Smooth muscle cell (in vitro differentiated cells): Measurements from ENCODE around the gene LMCD1. TPM values are rescaled to one million over a fixed set of nuclear protein-coding genes. Genes with fewer than 3 reads are reported as not detected.

ENCODE experiments used
- DNase-seq: peaks from one replicate; lab custom pipeline; 2025; ENCODE audit not compliant: unreplicated experiment; lab: John Stamatoyannopoulos, UW
- H2AFZ ChIP-seq: fragments of 200-600 bp; sonication (generic); 2 replicates; pipeline ENCODE4 v1.6.0; 2016; ENCODE audit warnings: antibody characterized with exemption, low read depth, mild to moderate bottlenecking
- H3F3A ChIP-seq: fragments of 200-600 bp; sonication (generic); 2 replicates; pipeline ENCODE4 v1.6.0; 2017; ENCODE audit warnings: antibody characterized with exemption, low read depth
- H3K27ac ChIP-seq: fragments of 200-600 bp; sonication (generic); 2 replicates; pipeline ENCODE4 v1.5.1; 2016; ENCODE audit warnings: low read depth, mild to moderate bottlenecking
- H3K27me3 ChIP-seq: fragments of 200-600 bp; sonication (generic); 2 replicates; pipeline ENCODE4 v1.6.1; 2016; ENCODE audit warnings: low read depth, mild to moderate bottlenecking
- H3K36me3 ChIP-seq: fragments of 200-600 bp; sonication (generic); 2 replicates; pipeline ENCODE4 v1.5.1; 2016; ENCODE audit warnings: low read depth
- H3K4me1 ChIP-seq: fragments of 200-600 bp; sonication (generic); 2 replicates; pipeline ENCODE4 v1.5.1; 2016; ENCODE audit warnings: low read depth
- H3K4me2 ChIP-seq: fragments of 200-600 bp; sonication (generic); 2 replicates; pipeline ENCODE4 v1.6.0; 2016; ENCODE audit warnings: mild to moderate bottlenecking
- H3K4me3 ChIP-seq: fragments of 200-600 bp; sonication (generic); 2 replicates; pipeline ENCODE4 v1.5.1; 2016; ENCODE audit warnings: mild to moderate bottlenecking
- H3K79me2 ChIP-seq: fragments of 200-600 bp; sonication (generic); 2 replicates; pipeline ENCODE4 v1.6.0; 2016; ENCODE audit warnings: low read depth, mild to moderate bottlenecking
- H3K9ac ChIP-seq: fragments of 200-600 bp; sonication (generic); 2 replicates; pipeline ENCODE4 v1.6.0; 2016; ENCODE audit warnings: low read depth
- H3K9me3 ChIP-seq: fragments of 200-600 bp; sonication (generic); replicated peaks from 2 replicates; pipeline ENCODE4 v1.5.1; 2016; ENCODE audit warnings: low read depth
- H4K20me1 ChIP-seq: fragments of 200-600 bp; sonication (generic); 2 replicates; pipeline ENCODE4 v1.6.0; 2016; ENCODE audit warnings: low read depth
- WGBS: methylation state at CpG from one replicate; pipeline ENCODE4 v1.1.7; 2016; ENCODE audit warnings: low lambda C conversion rate; 5-methylcytosine and 5-hydroxymethylcytosine counted together
- polyA plus RNA-seq: library from polyadenylated mRNA; unstranded; fragments of >200 nt; fragmentation: Nextera tagmentation; extraction: Ambion mirVana; gene quantifications from 2 replicates; pipeline ENCODE4 v1.2.1, GENCODE V29; 2016
- total RNA-seq: library from RNA; depleted of rRNA; stranded (reverse); fragments of >200 nt; gene quantifications from 2 replicates; pipeline ENCODE4 v1.2.3, GENCODE V29; 2014
- TF ChIP-seq, protein P1 (sequence below): fragments of 200-600 bp; sonication (generic); IDR thresholded peaks from 2 replicates; pipeline ENCODE4 v1.5.1; 2017; ENCODE audit warnings: borderline replicate concordance, mild to moderate bottlenecking, antibody characterized with exemption; ENCODE audit not compliant: insufficient read depth, poor library complexity, severe bottlenecking

The LMCD1 gene
- total and polyA plus RNA-seq, 2 experiments from 2014 or later = 187 to 524 TPM

DNA sequence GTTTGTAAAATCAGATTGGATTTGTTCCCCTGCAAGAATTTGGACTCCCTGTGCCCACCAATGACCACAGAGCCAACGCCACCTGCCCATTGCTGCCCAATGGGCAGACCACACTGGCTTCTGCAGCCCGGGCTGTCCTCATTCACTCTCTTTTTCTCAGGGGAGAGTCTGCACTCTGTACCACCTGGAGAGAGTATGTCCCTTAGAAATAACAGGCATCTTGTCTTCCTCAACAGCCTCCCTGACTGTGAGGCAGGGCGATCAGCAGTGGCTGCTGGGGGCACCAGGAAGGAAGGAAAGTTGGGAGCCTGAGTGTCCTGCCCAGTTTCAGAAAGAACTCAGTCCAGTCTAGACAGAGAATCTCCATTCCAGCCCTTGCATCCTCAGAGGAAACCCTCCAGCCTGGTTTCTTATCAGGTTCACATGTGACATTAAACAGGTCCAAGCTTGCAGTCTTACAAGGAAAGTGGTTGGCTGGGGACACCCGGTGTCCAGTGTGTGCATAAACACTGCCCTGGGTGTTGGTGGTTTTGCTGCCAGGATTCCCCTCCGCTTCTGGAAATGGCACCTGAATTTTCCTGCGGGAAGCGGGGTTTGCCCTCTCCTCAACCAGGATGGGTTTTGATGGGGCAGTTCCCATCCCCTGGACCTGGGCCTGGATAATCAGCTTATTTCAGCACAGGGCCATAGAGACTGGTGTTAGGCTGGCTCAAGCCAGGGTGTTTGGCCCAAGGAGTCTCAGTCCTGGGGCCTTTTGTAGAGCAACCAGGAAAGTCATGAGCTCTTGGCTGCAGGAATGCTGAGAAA is 105.8 kb downstream of the LMCD1 start:
- Histone ChIP-seq H3K4me1 (peaks cover 15% of the 10 kb centered on the region), H3K27me3 (no peaks in the 10 kb centered on the region), H3F3A (no peaks in the 10 kb centered on the region), H3K4me2 (peak overlapping the region; percentile 62), H4K20me1 (no peaks in the 10 kb centered on the region), H3K36me3 (no peaks in the 10 kb centered on the region), H3K27ac (peak overlapping the region; percentile 48), H3K4me3 (no peak overlapping the region), H3K9ac (no peak overlapping the region), H3K9me3 (no peaks in the 10 kb centered on the region), H2AFZ (no peak overlapping the region), H3K79me2 (no peaks in the 10 kb centered on the region)
- no peak for DNase-seq
- 60% methylated on average over 7 of the region's 7 CpGs for WGBS
- TF ChIP-seq, protein P1, sequence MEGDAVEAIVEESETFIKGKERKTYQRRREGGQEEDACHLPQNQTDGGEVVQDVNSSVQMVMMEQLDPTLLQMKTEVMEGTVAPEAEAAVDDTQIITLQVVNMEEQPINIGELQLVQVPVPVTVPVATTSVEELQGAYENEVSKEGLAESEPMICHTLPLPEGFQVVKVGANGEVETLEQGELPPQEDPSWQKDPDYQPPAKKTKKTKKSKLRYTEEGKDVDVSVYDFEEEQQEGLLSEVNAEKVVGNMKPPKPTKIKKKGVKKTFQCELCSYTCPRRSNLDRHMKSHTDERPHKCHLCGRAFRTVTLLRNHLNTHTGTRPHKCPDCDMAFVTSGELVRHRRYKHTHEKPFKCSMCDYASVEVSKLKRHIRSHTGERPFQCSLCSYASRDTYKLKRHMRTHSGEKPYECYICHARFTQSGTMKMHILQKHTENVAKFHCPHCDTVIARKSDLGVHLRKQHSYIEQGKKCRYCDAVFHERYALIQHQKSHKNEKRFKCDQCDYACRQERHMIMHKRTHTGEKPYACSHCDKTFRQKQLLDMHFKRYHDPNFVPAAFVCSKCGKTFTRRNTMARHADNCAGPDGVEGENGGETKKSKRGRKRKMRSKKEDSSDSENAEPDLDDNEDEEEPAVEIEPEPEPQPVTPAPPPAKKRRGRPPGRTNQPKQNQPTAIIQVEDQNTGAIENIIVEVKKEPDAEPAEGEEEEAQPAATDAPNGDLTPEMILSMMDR = peak; percentile 55

- WGBS = 93% methylated on average over 16 of the region's 16 CpGs
- Histone ChIP-seq H3K4me2 (no peak overlapping the region), H3K9ac (no peak overlapping the region), H3K27me3 (no peaks in the 10 kb centered on the region), H3K79me2 (no peaks in the 10 kb centered on the region), H3F3A (no peaks in the 10 kb centered on the region), H3K9me3 (no peaks in the 10 kb centered on the region), H3K36me3 (no peaks in the 10 kb centered on the region), H4K20me1 (no peaks in the 10 kb centered on the region), H3K27ac (no peak overlapping the region), H3K4me3 (no peak overlapping the region), H2AFZ (no peak overlapping the region), H3K4me1 (peaks cover 15% of the 10 kb centered on the region)
- no peak for DNase-seq
- TF ChIP-seq, protein P1 = no peak
Measured at GRCh38 chr3:8608041-8608790, 106.6 kb downstream of the LMCD1 start.

DNA sequence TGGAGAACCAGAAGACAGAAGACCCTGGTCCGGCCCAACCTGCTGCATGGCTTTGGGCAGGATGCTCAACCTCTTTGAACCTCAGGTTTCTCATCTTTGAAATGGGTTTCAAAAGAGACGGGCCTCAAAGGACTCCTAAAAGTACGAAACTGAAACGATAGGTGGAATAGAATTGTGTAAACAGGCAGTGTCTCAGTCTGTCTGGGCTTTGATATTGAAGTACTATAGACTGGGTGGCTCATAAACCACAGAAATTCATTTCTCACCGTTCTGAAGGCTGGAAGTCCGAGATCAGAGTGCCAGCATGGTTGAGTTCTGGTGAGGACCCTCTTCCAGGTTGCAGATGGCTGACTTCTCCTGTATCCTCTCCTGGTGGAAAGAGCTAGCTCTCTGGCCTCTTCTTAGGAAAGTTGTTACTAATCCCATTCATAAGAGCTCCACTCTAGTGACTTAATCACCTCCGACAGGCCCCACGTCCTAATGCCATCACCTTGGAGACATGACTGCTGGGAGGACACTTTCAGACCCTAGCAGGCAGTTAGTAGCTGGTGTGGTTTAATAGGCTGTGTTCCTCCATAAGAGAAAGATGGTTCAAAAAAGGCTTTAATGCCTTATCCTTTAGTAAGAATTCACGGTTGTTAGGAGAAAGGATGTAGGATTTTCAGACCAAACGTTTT is 107.3 kb downstream of the LMCD1 start:
- H3K9ac ChIP-seq = no peak overlapping the region
- DNase-seq = no peak
- H3K4me1 ChIP-seq = peaks cover 15% of the 10 kb centered on the region
- no peak overlapping the region for H3K4me2 ChIP-seq
- H3K4me3 ChIP-seq = no peak overlapping the region
- no peaks in the 10 kb centered on the region for H3F3A ChIP-seq
- H2AFZ ChIP-seq = peak overlapping the region; percentile 11
- H3K79me2 ChIP-seq = no peaks in the 10 kb centered on the region
- H3K27ac ChIP-seq = no peak overlapping the region
- no peaks in the 10 kb centered on the region for H3K36me3 ChIP-seq
- WGBS = 74% methylated on average over 10 of the region's 10 CpGs
- H3K9me3 ChIP-seq = no peaks in the 10 kb centered on the region
- H3K27me3 ChIP-seq = no peaks in the 10 kb centered on the region
- no peaks in the 10 kb centered on the region for H4K20me1 ChIP-seq
- TF ChIP-seq, protein P1 = no peak
